Measurements from ENCODE around the gene RGS6.

RGS6 gene

DNA sequence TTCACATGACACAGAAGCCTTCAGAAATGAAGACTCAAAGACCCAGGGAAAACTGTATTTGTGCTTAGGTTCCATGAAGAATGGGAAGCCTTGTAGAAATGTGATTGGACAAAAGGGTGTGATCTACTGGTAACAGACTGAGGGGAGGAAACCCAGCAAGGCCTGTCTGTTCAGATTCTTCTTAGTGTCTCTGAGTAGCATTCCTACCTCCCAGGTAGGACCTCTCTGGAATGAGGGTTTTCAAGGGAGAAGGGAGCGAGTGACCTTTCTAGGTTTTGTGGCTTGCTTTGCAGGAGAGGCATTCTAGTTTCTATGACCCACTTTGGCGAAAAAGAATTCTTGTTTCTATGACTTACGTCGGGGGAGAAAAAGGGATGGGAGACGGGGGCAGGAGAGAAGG, 560.0 kb downstream of the RGS6 start:
- no peak overlapping the region for H3K4me3 ChIP-seq (ENCODE audit: low read depth, low read length)
- peaks cover 76% of the 10 kb centered on the region for H3K27me3 ChIP-seq (ENCODE audit: insufficient read depth, low read length)

GRCh38 chr14:72495668-72496067, 563.4 kb downstream of the RGS6 start:
- Histone ChIP-seq H3K36me3 (ENCODE audit: insufficient read depth, low read length) (no peaks in the 10 kb centered on the region), H3K4me3 (ENCODE audit: low read depth, low read length) (no peak overlapping the region), H2AFZ (ENCODE audit: low read length, unreplicated experiment) (no peak overlapping the region), H3K27ac (ENCODE audit: low read depth, low read length) (no peak overlapping the region), H3K27me3 (ENCODE audit: insufficient read depth, low read length) (peaks cover 83% of the 10 kb centered on the region), H3K4me1 (ENCODE audit: control insufficient read depth, insufficient read depth, low read length, unreplicated experiment) (no peaks in the 10 kb centered on the region), H3K79me2 (ENCODE audit: control insufficient read depth, insufficient read depth, low read length, unreplicated experiment) (no peaks in the 10 kb centered on the region)

More for the DNA sequence above, 560.0 kb downstream of the RGS6 start:
- no peak overlapping the region for H2AFZ ChIP-seq (ENCODE audit: low read length, unreplicated experiment)
- H3K36me3 ChIP-seq (ENCODE audit: insufficient read depth, low read length) = no peaks in the 10 kb centered on the region
- no peaks in the 10 kb centered on the region for H3K4me1 ChIP-seq (ENCODE audit: control insufficient read depth, insufficient read depth, low read length, unreplicated experiment)
- no peaks in the 10 kb centered on the region for H3K79me2 ChIP-seq (ENCODE audit: control insufficient read depth, insufficient read depth, low read length, unreplicated experiment)
- H3K27ac ChIP-seq (ENCODE audit: low read depth, low read length) = no peak overlapping the region

- Histone ChIP-seq H3K79me2 (ENCODE audit: control insufficient read depth, insufficient read depth, low read length, unreplicated experiment) (no peaks in the 10 kb centered on the region), H3K27me3 (ENCODE audit: insufficient read depth, low read length) (peaks cover 78% of the 10 kb centered on the region), H2AFZ (ENCODE audit: low read length, unreplicated experiment) (no peak overlapping the region), H3K27ac (ENCODE audit: low read depth, low read length) (no peak overlapping the region), H3K4me1 (ENCODE audit: control insufficient read depth, insufficient read depth, low read length, unreplicated experiment) (no peaks in the 10 kb centered on the region), H3K4me3 (ENCODE audit: low read depth, low read length) (no peak overlapping the region), H3K36me3 (ENCODE audit: insufficient read depth, low read length) (no peaks in the 10 kb centered on the region)
These were observed 566.4 kb downstream of the RGS6 start for GRCh38 chr14:72498646-72499045.

- Histone ChIP-seq H3K36me3 (ENCODE audit: insufficient read depth, low read length) (no peaks in the 10 kb centered on the region), H3K4me3 (ENCODE audit: low read depth, low read length) (no peak overlapping the region), H3K79me2 (ENCODE audit: control insufficient read depth, insufficient read depth, low read length, unreplicated experiment) (no peaks in the 10 kb centered on the region), H3K27me3 (ENCODE audit: insufficient read depth, low read length) (peaks cover 68% of the 10 kb centered on the region), H2AFZ (ENCODE audit: low read length, unreplicated experiment) (no peak overlapping the region), H3K27ac (ENCODE audit: low read depth, low read length) (no peak overlapping the region), H3K4me1 (ENCODE audit: control insufficient read depth, insufficient read depth, low read length, unreplicated experiment) (no peaks in the 10 kb centered on the region)
These were observed 567.5 kb downstream of the RGS6 start for GRCh38 chr14:72499746-72500145.

DNA sequence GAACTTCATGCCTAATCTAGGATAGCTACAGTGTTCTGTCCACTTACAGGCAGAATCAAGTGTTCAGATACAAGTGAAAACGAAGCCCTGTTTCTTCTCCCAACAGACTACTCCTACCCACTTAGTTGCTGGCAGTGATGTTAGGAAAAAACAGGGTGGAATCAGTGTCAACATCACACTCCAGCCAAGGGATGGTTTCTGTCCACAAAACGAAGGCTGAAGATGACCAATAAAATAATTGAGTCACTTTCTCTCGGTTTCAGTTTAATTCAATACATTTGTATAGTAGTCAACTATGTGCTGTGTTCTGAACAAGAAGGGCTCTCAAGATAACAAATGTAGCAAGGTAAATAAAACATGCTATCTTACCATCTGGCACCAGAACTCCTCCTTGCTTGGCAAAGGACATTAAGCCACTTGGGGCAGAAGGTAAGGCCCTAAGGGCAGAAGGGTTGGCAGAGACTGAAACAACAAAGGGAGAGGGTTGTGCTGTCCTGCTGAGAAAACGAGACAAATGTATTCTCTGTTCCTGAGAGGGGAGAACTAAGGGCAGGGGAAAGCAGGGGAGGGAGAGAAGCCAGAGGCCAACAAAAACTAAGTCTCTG, 568.1 kb downstream of the RGS6 start:
- H3K27ac ChIP-seq (ENCODE audit: low read depth, low read length) = no peak overlapping the region
- H3K4me1 ChIP-seq (ENCODE audit: control insufficient read depth, insufficient read depth, low read length, unreplicated experiment) = no peaks in the 10 kb centered on the region
- peaks cover 66% of the 10 kb centered on the region for H3K27me3 ChIP-seq (ENCODE audit: insufficient read depth, low read length)
- H3K4me3 ChIP-seq (ENCODE audit: low read depth, low read length) = no peak overlapping the region
- no peaks in the 10 kb centered on the region for H3K79me2 ChIP-seq (ENCODE audit: control insufficient read depth, insufficient read depth, low read length, unreplicated experiment)
- H2AFZ ChIP-seq (ENCODE audit: low read length, unreplicated experiment) = no peak overlapping the region
- H3K36me3 ChIP-seq (ENCODE audit: insufficient read depth, low read length) = no peaks in the 10 kb centered on the region

DNA sequence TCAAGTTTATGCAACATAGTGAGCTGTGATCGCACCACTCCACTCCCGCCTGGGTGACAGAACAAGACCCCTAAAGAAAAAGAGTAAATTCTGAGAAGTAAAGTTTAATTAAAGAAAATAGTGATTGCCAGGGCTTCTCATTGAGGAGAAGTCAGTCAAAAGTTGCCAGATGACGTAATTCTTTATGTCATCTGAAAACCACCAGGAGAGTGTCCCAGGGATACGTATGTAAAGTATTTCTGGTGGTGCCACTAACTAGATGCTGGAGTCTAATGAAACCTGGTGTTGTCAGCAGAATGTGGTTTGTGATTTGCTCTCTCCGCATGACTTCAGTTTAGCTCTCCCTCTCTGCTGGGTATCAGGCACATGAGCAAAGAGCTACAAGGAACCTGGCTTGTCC, 569.2 kb downstream of the RGS6 start:
- Histone ChIP-seq H2AFZ (ENCODE audit: low read length, unreplicated experiment) (no peak overlapping the region), H3K79me2 (ENCODE audit: control insufficient read depth, insufficient read depth, low read length, unreplicated experiment) (no peaks in the 10 kb centered on the region), H3K27me3 (ENCODE audit: insufficient read depth, low read length) (peaks cover 59% of the 10 kb centered on the region), H3K4me1 (ENCODE audit: control insufficient read depth, insufficient read depth, low read length, unreplicated experiment) (no peaks in the 10 kb centered on the region), H3K36me3 (ENCODE audit: insufficient read depth, low read length) (no peaks in the 10 kb centered on the region), H3K4me3 (ENCODE audit: low read depth, low read length) (no peak overlapping the region), H3K27ac (ENCODE audit: low read depth, low read length) (no peak overlapping the region)

DNA sequence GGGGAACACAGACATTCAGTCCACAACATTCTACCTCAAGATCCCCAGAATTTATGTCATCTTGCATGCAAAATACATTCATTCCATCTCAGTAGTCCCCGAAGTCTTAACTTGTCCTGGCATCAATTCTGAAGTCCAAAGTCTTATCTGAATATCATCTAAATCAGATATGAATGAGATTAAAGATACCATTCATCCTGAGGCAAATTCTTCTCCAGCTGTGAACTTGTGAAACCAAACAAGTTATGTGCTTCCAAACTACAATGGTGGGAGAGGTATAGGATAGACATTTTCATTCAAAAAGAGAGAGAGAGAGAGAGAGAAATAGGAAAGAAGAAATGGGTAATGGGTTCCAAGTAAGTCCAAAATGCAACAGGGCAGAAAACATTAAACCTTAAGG, 571.0 kb downstream of the RGS6 start:
- Histone ChIP-seq H3K36me3 (ENCODE audit: insufficient read depth, low read length) (no peaks in the 10 kb centered on the region), H3K4me3 (ENCODE audit: low read depth, low read length) (no peak overlapping the region), H3K4me1 (ENCODE audit: control insufficient read depth, insufficient read depth, low read length, unreplicated experiment) (no peaks in the 10 kb centered on the region), H3K27ac (ENCODE audit: low read depth, low read length) (no peak overlapping the region), H2AFZ (ENCODE audit: low read length, unreplicated experiment) (no peak overlapping the region), H3K79me2 (ENCODE audit: control insufficient read depth, insufficient read depth, low read length, unreplicated experiment) (no peaks in the 10 kb centered on the region), H3K27me3 (ENCODE audit: insufficient read depth, low read length) (peaks cover 46% of the 10 kb centered on the region)

DNA sequence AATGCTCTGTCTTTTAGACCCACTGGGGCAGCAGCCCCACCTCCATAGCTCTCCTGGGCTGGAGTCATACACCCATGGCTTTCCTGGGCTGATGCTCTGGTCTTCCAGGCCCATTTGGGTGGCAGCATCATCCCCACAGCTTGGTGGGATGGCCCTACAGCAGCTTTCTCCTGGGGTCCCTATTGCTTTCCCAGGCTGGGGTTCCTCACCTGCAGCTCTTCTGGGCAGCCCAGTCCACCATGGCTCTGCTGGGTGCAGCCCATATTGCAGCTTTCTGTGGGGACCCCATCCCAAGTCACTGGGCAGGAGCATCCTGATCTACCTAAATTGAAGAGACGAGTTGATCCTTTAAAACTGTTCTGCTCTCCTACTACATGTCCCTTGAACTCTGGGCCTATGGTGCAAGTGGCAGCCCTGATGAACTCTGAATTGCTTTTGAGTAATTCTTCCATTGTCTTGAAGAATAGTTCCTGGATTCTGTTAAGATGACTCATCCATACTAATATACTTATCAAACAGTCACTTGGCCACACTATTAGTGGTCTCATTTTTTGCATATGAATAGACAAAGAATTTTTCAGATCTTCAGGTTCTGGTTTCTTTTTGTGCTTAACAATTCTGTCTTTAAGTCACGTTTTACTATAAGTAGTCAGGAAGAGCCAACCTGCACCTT, 571.6 kb downstream of the RGS6 start:
- Histone ChIP-seq H3K79me2 (ENCODE audit: control insufficient read depth, insufficient read depth, low read length, unreplicated experiment) (no peaks in the 10 kb centered on the region), H3K4me3 (ENCODE audit: low read depth, low read length) (no peak overlapping the region), H3K27me3 (ENCODE audit: insufficient read depth, low read length) (peaks cover 44% of the 10 kb centered on the region), H3K4me1 (ENCODE audit: control insufficient read depth, insufficient read depth, low read length, unreplicated experiment) (no peaks in the 10 kb centered on the region), H3K36me3 (ENCODE audit: insufficient read depth, low read length) (no peaks in the 10 kb centered on the region), H3K27ac (ENCODE audit: low read depth, low read length) (no peak overlapping the region), H2AFZ (ENCODE audit: low read length, unreplicated experiment) (no peak overlapping the region)

GRCh38 chr14:72510566-72510965, 578.3 kb downstream of the RGS6 start:
- no peaks in the 10 kb centered on the region for H3K79me2 ChIP-seq (ENCODE audit: control insufficient read depth, insufficient read depth, low read length, unreplicated experiment)
- no peak overlapping the region for H3K4me3 ChIP-seq (ENCODE audit: low read depth, low read length)
- no peaks in the 10 kb centered on the region for H3K36me3 ChIP-seq (ENCODE audit: insufficient read depth, low read length)
- H3K4me1 ChIP-seq (ENCODE audit: control insufficient read depth, insufficient read depth, low read length, unreplicated experiment) = no peaks in the 10 kb centered on the region
- H3K27ac ChIP-seq (ENCODE audit: low read depth, low read length) = no peak overlapping the region
- no peak overlapping the region for H2AFZ ChIP-seq (ENCODE audit: low read length, unreplicated experiment)
- peaks cover 47% of the 10 kb centered on the region for H3K27me3 ChIP-seq (ENCODE audit: insufficient read depth, low read length)

DNA sequence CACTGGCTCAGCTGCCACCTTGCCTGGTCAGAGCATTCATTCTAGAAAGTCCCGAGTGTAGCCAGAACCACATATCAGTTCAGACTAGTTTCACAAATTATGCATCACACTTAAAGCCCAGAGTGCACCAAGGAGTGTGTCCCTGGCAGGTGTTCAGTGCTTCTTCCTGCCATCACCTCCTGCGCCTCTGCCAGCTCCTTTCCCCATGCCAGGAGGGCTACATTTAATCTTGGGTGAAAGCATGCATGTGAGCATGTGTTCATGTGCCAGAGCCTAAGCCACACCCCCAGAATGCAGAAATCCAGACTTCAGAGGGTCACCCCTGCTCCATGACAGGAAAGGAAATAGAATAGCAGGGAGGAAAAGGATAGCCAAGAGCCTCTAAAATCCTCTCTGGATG, 580.1 kb downstream of the RGS6 start:
- H3K27ac ChIP-seq (ENCODE audit: low read depth, low read length) = no peak overlapping the region
- H3K4me1 ChIP-seq (ENCODE audit: control insufficient read depth, insufficient read depth, low read length, unreplicated experiment) = peaks cover 3% of the 10 kb centered on the region

DNA sequence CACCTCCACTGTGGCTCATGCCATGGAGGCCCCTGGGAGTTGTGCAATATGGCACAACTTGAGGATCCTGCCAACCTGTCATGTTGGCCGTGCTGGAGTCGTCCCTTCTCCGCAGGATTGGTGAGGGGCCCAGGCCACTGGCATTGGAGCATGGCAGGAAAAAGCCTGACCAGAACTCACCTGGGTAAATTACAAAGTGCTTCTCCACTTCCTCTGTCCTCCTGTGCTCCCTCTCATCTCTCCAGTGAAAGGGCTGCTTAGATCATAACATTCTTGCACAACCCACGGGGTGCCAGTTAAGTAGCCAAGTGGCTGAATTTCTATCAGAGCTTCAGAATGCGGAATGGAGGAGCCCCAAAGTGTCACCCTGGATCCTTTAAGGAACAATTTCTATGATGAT, 580.7 kb downstream of the RGS6 start:
- H3K36me3 ChIP-seq (ENCODE audit: insufficient read depth, low read length) = no peaks in the 10 kb centered on the region
- H3K27ac ChIP-seq (ENCODE audit: low read depth, low read length) = no peak overlapping the region
- no peak overlapping the region for H3K4me3 ChIP-seq (ENCODE audit: low read depth, low read length)
- no peak overlapping the region for H2AFZ ChIP-seq (ENCODE audit: low read length, unreplicated experiment)
- H3K4me1 ChIP-seq (ENCODE audit: control insufficient read depth, insufficient read depth, low read length, unreplicated experiment) = peaks cover 10% of the 10 kb centered on the region
- peaks cover 41% of the 10 kb centered on the region for H3K27me3 ChIP-seq (ENCODE audit: insufficient read depth, low read length)
- H3K79me2 ChIP-seq (ENCODE audit: control insufficient read depth, insufficient read depth, low read length, unreplicated experiment) = no peaks in the 10 kb centered on the region

More for the DNA sequence above, 580.1 kb downstream of the RGS6 start:
- Histone ChIP-seq H3K79me2 (ENCODE audit: control insufficient read depth, insufficient read depth, low read length, unreplicated experiment) (no peaks in the 10 kb centered on the region), H3K36me3 (ENCODE audit: insufficient read depth, low read length) (no peaks in the 10 kb centered on the region), H2AFZ (ENCODE audit: low read length, unreplicated experiment) (no peak overlapping the region), H3K4me3 (ENCODE audit: low read depth, low read length) (no peak overlapping the region), H3K27me3 (ENCODE audit: insufficient read depth, low read length) (peaks cover 41% of the 10 kb centered on the region)

Data from ACC112 (cell line).